HG03521 (cell line): ENCODE measurements around the gene PITPNC1.
"Not testable (repeated sequence)": the region's sequence is repeated elsewhere in the genome, so short reads cannot be mapped to it uniquely, and the experiment has no call there.

Experiments used
- ATAC-seq: cut with Tn5 transposase; IDR thresholded peaks from one replicate; pipeline ENCODE4 v1.9.1; 2021; ENCODE audit warnings: mild to moderate bottlenecking, moderate library complexity; ENCODE audit not compliant: unreplicated experiment

Gene PITPNC1

GRCh38 chr17:67430515-67430914 lies 53.4 kb downstream of the PITPNC1 start:
- not testable (repeated sequence) for ATAC-seq

GRCh38 chr17:67431249-67432015 lies 54.4 kb downstream of the PITPNC1 start:
- no peak for ATAC-seq

- no peak for ATAC-seq
Observed at GRCh38 chr17:67433248-67433924, 56.3 kb downstream of the PITPNC1 start.

- ATAC-seq: no peak
Observed at GRCh38 chr17:67434061-67434525, 57.0 kb downstream of the PITPNC1 start.

GRCh38 chr17:67435122-67435521 lies 58.0 kb downstream of the PITPNC1 start:
- ATAC-seq: no peak

- ATAC-seq: no peak
Observed at GRCh38 chr17:67435786-67436185, 58.7 kb downstream of the PITPNC1 start.

- no peak for ATAC-seq
Observed at GRCh38 chr17:67436233-67436632, 59.2 kb downstream of the PITPNC1 start.

GRCh38 chr17:67438667-67439066 lies 61.6 kb downstream of the PITPNC1 start:
- ATAC-seq: no peak

GRCh38 chr17:67439269-67439668 lies 62.2 kb downstream of the PITPNC1 start:
- no peak for ATAC-seq

GRCh38 chr17:67440277-67441051 lies 63.4 kb downstream of the PITPNC1 start:
- no peak for ATAC-seq

- ATAC-seq: no peak
Observed at GRCh38 chr17:67441052-67441895, 64.2 kb downstream of the PITPNC1 start.

- ATAC-seq: no peak
Observed at GRCh38 chr17:67441896-67442219, 64.8 kb downstream of the PITPNC1 start.

GRCh38 chr17:67442787-67443624 lies 65.9 kb downstream of the PITPNC1 start:
- ATAC-seq: no peak

GRCh38 chr17:67443931-67444595 lies 67.0 kb downstream of the PITPNC1 start:
- ATAC-seq: no peak

- no peak for ATAC-seq
Observed at GRCh38 chr17:67448449-67448848, 71.4 kb downstream of the PITPNC1 start.

- no peak for ATAC-seq
Observed at GRCh38 chr17:67449065-67449464, 72.0 kb downstream of the PITPNC1 start.

- no peak for ATAC-seq
Observed at GRCh38 chr17:67449845-67450755, 73.0 kb downstream of the PITPNC1 start.
